Fibroblast of villous mesenchyme (primary cell): Measurements from ENCODE around the gene ERVV-1. TPM values are rescaled to one million over a fixed set of nuclear protein-coding genes. Genes with fewer than 3 reads are reported as not detected.
"Not testable (repeated sequence)": the region's sequence is repeated elsewhere in the genome, so short reads cannot be mapped to it uniquely, and the experiment has no call there.

Experiments used
- DNase-seq: peaks from one replicate; pipeline ENCODE4 v3.0.0-alpha.2; 2010; ENCODE audit warnings: low read depth
- H3K4me3 ChIP-seq: 2 replicates; pipeline ENCODE4 v1.5.1; 2011; ENCODE audit warnings: low read depth, mild to moderate bottlenecking, low read length
- CTCF ChIP-seq: IDR thresholded peaks from 2 replicates; pipeline ENCODE4 v1.5.1; 2012; ENCODE audit warnings: low read depth, mild to moderate bottlenecking, low read length; ENCODE audit not compliant: insufficient read depth
- total RNA-seq: library from RNA; depleted of rRNA; stranded (reverse); fragments of >200 nt; gene quantifications from 2 replicates; pipeline ENCODE4 v1.2.3, GENCODE V29; 2012

Gene ERVV-1
- not detected in 2 replicates for total RNA-seq

- no peak for TF ChIP-seq CTCF
- no peak within 1 kb of the TSS for H3K4me3 ChIP-seq
- DNase-seq: no peak
These were observed at the start of gene ERVV-1 for GRCh38 chr19:53013621-53014020. TSS of gene ERVV-1 (plus strand) at chr19:53013921. CDS start at chr19:53014091, 170 bp downstream.

- no peak for TF ChIP-seq CTCF
- no peak for DNase-seq
- no peak overlapping the region for H3K4me3 ChIP-seq
These were observed 45.9 kb upstream of the ERVV-1 start for GRCh38 chr19:52967772-52968171.

- TF ChIP-seq CTCF: no peak
- DNase-seq: no peak
These were observed 32.4 kb upstream of the ERVV-1 start for GRCh38 chr19:52981329-52981728.

GRCh38 chr19:52983167-52983566 is 30.6 kb upstream of the ERVV-1 start:
- H3K4me3 ChIP-seq, DNase-seq: not testable (repeated sequence)

More at GRCh38 chr19:52981329-52981728, 32.4 kb upstream of the ERVV-1 start:
- no peak overlapping the region for H3K4me3 ChIP-seq

GRCh38 chr19:52987221-52987620 is 26.5 kb upstream of the ERVV-1 start:
- TF ChIP-seq CTCF: no peak
- no peak for DNase-seq
- no peak overlapping the region for H3K4me3 ChIP-seq

GRCh38 chr19:52988506-52988905 is 25.2 kb upstream of the ERVV-1 start:
- no peak for TF ChIP-seq CTCF
- no peak overlapping the region for H3K4me3 ChIP-seq
- no peak for DNase-seq

- TF ChIP-seq CTCF: no peak
- H3K4me3 ChIP-seq: peak overlapping the region; percentile 40
- DNase-seq: peak; percentile 75
These were observed 22.8 kb upstream of the ERVV-1 start for GRCh38 chr19:52990759-52991418.
